GM12801 (cell line): ENCODE data around the gene EMC7.

Source experiments
- TF ChIP-seq, protein P1 (sequence below): IDR thresholded peaks from one replicate; pipeline ENCODE4 v1.5.1; 2011; ENCODE audit warnings: control low read depth; ENCODE audit not compliant: insufficient read length; ENCODE audit errors: extremely low read depth

The EMC7 gene

DNA sequence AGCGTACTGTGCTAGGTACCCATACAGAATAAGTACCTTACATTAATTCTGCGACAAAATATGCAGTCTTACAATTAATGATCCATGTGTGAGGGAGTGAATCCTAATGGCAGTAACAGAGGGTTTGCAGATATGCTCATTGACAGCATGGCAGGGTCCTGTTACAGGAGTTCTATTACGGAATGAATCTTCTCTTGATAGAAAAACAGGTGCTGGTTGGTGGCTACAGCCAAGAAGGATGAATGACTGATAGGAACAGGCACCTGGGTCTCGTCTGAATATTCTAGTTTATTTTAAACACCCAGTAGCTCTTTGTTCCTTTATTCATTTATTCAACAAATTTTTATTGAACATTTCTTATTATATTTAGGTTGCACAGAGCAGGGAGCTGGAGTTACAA, 23.0 kb upstream of the EMC7 start:
- TF ChIP-seq, protein P1, sequence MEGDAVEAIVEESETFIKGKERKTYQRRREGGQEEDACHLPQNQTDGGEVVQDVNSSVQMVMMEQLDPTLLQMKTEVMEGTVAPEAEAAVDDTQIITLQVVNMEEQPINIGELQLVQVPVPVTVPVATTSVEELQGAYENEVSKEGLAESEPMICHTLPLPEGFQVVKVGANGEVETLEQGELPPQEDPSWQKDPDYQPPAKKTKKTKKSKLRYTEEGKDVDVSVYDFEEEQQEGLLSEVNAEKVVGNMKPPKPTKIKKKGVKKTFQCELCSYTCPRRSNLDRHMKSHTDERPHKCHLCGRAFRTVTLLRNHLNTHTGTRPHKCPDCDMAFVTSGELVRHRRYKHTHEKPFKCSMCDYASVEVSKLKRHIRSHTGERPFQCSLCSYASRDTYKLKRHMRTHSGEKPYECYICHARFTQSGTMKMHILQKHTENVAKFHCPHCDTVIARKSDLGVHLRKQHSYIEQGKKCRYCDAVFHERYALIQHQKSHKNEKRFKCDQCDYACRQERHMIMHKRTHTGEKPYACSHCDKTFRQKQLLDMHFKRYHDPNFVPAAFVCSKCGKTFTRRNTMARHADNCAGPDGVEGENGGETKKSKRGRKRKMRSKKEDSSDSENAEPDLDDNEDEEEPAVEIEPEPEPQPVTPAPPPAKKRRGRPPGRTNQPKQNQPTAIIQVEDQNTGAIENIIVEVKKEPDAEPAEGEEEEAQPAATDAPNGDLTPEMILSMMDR: no peak

DNA sequence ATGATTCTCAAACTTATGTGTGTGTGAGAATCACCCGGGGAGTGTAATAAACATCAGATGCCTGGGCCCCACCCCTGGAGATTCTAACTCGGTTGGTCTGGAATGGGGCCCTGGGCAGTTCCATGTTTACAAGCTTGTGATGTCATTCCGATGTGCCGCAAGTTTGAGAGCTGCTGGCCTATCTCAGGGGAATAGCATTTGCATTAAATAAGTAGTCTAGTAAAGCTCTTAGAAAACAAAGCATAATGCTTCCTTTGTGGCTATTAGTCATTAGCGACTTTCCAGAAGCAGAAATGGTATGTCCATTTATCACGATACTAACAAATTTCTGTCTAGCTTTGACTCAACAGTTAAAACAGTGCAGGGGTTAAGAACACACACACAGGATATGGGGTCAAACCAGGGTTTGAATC, 21.1 kb upstream of the EMC7 start:
- TF ChIP-seq, protein P1: no peak

DNA sequence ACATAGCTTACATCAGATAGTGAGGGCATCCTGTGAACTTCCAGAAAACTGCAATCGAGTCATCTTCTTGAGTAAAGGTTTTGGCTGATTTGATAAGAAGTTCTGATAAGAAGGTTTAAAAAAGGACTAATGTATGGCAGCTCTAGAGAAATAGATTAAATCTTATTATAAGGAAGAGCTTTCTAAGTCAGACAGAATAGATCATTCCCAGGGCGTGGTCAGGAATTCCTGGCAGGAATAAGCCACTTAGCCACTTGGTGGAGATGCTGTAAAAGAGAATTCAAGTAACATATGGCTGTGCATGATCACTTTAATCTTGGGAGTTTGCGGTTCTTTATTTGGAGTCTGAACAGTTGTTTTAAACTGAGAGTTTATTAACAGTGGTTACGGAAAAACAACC, 17.6 kb upstream of the EMC7 start:
- TF ChIP-seq, protein P1: no peak

DNA sequence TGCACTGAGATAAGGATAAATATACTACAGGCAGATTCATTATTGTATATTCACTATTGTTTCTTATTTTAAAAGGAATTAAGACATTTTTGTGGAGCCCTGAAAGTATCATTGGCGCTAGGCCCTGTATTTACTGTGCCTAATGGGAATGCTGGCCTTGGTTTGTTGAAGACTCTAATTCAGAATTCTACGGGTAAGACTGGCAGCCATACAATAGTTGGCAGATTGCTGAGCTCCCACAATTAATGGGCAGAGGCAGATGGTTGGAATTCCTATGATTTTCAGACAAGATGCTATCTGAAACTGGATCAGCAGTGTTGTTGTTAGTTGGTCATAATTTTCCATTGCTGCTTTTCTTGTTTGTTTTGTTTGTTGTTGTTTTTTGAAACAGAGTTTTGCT, 15.0 kb upstream of the EMC7 start:
- TF ChIP-seq, protein P1: no peak

DNA sequence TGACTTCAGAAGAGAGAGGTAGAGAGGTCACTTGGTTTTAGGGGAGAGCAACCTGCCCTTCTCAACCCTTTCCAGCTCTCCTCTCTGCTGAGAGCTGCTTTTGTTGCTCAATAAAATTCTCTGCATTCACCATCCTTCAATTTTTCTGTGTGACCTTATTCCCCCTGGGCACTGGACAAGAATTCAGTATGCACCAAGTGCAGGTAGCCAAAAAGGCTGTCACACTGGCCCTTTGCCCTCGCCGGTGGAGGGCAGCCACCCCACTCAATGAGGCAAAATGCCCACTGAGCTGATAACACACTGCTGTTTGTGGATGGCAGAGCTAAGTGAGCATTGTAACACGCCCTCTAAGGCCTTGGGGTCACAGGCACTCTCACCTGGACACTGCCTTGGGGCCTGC, 13.1 kb upstream of the EMC7 start:
- TF ChIP-seq, protein P1: no peak

DNA sequence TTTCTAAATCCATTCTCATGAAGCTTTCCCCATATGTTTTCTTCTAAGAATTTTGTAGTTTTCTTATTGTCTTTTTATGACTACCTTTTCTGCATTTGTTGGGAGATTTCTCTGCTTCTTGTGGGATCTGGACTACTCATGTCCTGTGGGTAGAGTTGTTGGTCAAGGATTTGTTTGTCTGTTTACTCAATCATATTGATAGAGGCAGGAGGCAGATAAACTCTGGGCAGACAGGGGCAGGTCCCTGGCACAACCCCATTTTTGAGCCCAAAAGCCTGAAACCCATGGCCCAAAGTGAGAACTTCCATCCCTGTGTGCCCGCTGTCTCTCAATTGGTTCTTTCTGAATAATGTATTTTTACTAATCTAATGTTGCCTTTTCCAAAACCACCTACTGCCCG, 12.6 kb upstream of the EMC7 start:
- TF ChIP-seq, protein P1: no peak

DNA sequence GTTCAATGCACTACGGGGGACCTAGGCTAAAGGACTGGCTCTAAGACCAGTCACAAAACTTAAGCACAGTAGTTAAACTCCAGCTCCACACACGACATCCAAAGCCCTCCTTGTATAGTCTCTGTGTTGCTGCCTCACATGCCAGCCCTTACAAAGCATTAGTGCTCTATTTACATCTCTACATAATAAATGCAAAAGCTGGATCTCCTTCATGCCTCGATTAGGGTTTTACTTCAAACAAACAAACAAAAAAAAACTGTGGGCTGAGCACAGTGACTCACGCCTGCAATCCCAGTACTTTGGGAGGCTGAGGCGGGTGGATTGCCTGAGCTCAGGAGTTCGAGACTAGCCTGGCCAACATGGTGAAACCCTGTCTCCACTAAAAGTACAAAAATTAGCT, 9.8 kb upstream of the EMC7 start:
- TF ChIP-seq, protein P1: no peak
